ENCODE measurements around the gene PIP5KL1.

GRCh38 chr9:127907867-127908659 lies 22.5 kb downstream of the PIP5KL1 start:
- no peak for TF ChIP-seq POLR2AphosphoS5 (IDR thresholded peaks at IDR 0.05; ENCODE audit: low read depth, low read length)
- TF ChIP-seq EZH2 (IDR thresholded peaks at IDR 0.05; ENCODE audit: low read depth, low read length, severe bottlenecking), result no peak
- TF ChIP-seq CEBPB (IDR thresholded peaks at IDR 0.05; ENCODE audit: low read depth, low read length), result no peak
- TF ChIP-seq, protein P1, sequence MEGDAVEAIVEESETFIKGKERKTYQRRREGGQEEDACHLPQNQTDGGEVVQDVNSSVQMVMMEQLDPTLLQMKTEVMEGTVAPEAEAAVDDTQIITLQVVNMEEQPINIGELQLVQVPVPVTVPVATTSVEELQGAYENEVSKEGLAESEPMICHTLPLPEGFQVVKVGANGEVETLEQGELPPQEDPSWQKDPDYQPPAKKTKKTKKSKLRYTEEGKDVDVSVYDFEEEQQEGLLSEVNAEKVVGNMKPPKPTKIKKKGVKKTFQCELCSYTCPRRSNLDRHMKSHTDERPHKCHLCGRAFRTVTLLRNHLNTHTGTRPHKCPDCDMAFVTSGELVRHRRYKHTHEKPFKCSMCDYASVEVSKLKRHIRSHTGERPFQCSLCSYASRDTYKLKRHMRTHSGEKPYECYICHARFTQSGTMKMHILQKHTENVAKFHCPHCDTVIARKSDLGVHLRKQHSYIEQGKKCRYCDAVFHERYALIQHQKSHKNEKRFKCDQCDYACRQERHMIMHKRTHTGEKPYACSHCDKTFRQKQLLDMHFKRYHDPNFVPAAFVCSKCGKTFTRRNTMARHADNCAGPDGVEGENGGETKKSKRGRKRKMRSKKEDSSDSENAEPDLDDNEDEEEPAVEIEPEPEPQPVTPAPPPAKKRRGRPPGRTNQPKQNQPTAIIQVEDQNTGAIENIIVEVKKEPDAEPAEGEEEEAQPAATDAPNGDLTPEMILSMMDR (IDR thresholded peaks at IDR 0.05; ENCODE audit: control extremely low read depth in 1 of 3, insufficient read depth in 1 of 3, low read depth in 1 of 3, low read length in 3 of 3), result no peak
- TF ChIP-seq RBBP5 (IDR thresholded peaks at IDR 0.05; ENCODE audit: borderline replicate concordance, low read depth, low read length), result no peak
- no peak for TF ChIP-seq CBX8 (IDR thresholded peaks at IDR 0.05; ENCODE audit: borderline replicate concordance, low read depth, low read length)
- no peak for TF ChIP-seq RAD21 (IDR thresholded peaks at IDR 0.05 in 1 of 2, conservative IDR thresholded peaks at IDR 0.05 in 1 of 2; ENCODE audit: low read depth in 2 of 2, low read length in 2 of 2)
- no peak for TF ChIP-seq POU5F1 (IDR thresholded peaks at IDR 0.05; ENCODE audit: low read depth, low read length)
